Femur (tissue), 1 donor: ENCODE data around the gene FIZ1.
A peak's percentile ranks its signal among the peaks of the same experiment; 100 is the strongest.
"Not testable (repeated sequence)": the region's sequence is repeated elsewhere in the genome, so short reads cannot be mapped to it uniquely, and the experiment has no call there.

Source experiments
- DNase-seq: peaks from one replicate; pipeline ENCODE4 v3.0.0-alpha.2; 2017

Gene FIZ1

DNA sequence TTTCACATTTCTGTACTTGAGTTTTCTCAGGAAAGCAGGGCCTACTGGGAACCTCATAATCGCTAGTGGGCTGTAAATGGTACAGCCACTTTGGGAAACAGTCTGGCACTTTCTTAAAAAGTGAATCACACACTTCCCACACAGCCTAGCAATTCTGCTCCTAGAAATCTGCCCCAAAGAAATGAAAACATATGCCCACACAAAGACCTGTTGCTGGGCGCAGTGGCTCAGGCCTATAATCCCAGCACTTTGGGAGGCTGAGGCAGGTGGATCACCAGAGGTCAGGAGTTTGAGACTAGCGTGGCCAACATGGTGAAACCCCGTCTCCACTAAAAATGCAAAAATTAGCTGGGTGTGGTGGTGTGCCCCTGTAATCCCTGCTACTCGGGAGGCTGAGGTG lies 29.8 kb downstream of the FIZ1 start:
- DNase-seq = not testable (repeated sequence)

DNA sequence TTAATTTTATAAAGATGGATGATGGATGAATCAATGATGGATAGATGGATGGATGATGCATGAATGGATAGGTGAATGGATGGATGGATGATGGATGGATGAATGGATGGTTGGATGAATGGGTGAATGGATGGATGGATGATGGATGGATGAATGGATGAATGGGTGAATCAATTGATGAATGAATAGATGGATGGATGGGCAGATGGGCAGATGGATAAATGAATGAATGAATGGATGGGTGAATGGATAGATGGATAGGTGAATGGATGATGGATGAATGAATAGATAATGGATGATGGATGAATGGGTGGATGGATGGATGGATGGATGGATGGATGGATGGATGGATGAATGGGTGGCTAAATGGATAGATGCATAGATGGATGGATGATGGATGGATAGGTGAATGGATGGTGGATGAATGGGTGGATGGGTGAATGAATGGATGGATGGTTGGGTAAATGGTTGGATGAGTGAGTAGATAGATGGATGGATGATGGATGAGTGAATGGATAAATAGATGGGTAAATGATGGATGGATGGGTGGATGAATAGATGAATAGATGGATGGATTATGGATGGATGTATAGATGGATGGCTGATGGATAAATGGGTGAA lies 31.5 kb downstream of the FIZ1 start:
- no peak for DNase-seq

- no peak for DNase-seq
Measured at GRCh38 chr19:55566823-55567222, 32.5 kb downstream of the FIZ1 start.

DNA sequence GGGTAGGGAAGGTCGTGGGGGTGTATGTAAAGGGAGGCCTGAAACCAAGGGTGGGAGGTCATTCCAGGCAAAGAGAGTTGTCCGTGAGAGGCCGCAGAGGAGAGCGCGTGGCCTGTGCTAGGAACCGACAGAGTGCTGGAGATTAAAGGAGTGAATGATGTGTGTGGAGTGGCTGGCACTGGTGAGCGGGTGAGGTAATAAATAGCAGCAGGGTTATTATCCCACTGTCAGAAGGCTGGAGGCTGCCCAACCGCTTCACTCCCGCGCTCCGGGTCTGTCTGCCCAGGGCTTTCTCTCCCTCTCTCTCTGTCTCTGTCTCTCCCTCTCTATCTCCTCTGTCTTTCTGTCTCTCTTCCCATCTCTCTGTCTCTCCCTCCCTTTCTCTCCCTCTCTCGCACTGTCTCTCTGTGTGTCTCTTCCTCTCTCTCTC lies 36.0 kb downstream of the FIZ1 start:
- DNase-seq = peak; percentile 70

DNA sequence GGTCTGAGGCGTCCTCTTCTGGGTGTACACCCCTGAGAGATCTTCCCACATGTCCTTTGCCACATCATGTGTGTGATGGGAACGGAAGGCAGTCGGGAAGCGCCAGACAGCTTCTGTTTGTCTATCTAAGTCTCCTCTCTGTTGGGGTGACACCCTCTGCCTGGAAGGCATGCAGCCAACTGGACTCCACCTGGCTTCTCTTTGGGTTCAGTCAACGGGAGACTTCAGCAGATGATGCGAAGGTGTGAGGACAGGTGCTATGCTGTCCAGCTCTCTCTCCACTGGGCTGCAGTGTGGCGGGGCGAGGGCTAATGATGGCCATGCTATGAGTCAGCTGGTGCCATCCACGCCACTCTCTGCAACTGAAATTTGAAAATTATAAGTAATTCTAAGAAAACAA lies 39.6 kb downstream of the FIZ1 start:
- DNase-seq = no peak

DNA sequence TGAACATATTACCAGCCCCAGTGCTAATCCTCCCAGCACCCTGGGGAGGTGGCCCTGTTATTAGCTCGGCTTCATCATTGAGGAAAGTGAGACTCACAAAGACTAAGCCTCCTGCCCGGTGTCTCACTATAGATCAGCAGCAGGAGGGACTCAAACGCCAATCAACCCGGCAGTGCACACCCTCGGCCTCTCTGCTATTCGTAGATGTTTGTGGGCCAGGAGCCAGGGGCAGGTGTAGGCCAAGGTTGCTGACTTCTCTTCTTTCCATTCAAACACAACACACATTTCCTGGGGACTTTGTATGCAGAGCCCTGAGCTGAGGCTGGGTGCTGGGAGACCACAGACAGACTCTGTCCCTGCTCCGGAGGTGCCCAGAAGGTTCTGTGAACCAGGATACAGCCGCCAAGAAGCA lies 44.6 kb downstream of the FIZ1 start:
- no peak for DNase-seq

DNA sequence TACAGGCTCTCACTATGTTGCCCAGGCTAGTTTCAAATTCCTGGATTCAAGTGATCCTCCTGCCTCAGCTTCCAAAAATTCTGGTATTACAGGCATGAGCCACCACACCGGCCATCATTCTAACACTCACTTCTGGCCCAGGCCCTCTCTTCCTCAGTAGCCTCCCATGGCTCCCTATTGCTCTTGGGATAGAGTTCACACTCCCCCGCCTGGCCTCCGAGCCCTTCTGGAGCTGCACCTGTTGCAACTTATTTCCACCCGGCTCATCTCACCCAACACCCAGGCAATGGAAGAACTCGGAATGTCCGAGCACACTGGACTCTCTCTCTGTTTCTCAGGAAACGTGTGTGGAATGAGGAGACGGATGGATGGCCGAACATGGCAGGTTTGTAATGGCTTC lies 45.0 kb downstream of the FIZ1 start:
- no peak for DNase-seq

DNA sequence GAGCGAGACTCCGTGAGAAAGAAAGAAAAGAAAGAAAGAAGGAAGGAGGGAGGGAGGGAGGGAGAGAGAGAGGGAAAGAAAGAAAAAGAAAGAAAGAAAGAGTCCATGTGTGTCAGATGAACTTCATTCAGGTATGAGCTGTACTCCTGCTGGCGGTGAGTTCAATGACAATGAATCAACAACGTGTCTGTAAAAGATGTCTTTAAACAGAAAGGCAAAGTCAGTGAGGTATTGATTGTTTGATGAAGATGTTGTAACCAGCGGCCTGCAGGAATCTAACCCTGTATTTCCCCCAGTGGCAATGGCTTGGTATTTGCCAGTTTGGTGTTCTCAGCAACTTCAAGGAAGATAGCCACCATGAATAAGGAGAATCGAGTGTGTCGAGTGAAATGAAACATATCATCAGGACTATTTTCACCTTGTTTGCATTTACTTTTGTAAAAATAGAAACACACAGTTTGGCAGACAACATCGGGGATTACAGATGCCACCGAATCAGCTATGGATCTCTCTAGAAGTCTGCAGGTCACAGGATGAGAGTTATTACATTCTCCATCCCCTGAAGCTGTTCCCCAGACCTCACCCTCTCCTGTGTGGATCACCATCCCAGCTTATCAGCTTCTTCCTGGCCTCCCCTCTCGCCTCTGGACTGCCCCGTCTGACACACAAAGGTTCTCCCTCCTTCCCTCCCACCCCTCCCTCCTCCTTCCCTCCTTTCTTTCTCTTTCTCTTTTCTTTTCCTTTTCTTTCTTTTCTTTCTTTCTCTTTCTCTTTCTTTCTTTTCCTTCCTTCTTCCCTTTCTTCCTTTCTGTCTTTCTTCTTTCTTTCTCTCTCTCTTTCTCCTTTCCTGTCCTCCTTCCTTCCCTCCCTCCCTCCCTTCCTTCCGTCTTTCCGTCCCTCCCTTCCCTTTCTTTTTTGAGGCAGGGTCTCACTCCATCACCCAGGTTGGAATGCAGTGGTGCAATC lies 45.8 kb downstream of the FIZ1 start:
- no peak for DNase-seq

GRCh38 chr19:55552620-55553019 lies 46.7 kb downstream of the FIZ1 start:
- DNase-seq = no peak

GRCh38 chr19:55552206-55552605 lies 47.1 kb downstream of the FIZ1 start:
- no peak for DNase-seq

DNA sequence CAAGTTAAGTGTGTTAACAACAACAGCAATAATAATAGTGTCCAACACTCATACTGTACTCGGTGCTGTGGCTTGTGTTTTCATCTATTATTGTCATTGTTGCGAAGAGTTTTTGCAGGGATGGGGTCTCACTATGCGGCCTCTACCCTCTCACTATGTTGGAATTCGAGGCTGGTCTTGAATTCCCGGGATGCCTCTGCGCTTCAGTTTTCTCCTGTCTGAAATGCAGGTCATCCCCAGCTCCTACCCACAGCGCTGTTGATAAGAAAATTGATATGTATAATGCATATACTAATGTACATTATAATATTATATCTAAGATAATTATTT lies 49.0 kb downstream of the FIZ1 start:
- no peak for DNase-seq

DNA sequence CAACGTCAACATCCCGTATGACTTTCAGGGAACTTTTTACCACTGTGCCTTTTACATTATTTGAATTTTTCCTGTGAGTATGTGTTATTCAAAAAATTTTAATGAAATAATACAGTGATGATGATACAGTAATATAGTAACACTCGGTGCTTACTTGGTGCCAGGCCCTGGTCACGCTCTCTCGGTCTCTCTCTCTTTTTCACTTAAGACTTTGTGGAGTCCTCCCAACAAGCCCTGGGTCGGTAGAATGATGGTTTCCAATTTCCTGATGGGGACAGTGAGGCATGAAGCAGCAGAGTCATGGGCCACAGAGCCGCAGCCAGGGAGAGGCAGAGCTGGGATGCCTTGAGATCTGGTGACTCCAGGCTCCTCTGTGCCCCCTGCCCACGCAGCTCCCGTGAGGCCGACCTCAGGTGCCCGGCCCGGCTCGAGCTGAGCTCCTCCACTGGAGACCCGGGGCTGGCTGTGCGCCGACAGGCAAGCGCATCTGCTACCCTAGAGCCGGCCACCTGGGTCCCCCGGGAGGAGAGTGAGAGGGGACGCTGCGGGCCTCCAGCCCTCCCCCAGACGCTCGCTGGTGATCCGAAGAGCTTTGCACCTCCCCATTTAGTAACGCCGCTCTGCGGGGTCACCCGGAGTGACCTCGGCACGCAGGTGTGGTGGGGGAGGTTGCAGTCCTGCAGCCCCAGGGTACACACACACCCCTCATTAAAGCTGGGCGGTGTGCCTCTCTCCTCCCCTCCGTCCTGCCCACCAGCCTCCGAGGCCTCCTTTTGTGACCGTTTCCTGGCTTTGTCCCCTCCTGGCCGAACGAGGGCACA lies 49.6 kb downstream of the FIZ1 start:
- no peak for DNase-seq

GRCh38 chr19:55546822-55547614 lies 52.3 kb downstream of the FIZ1 start:
- DNase-seq = peak; percentile 65

GRCh38 chr19:55546011-55546410 lies 53.3 kb downstream of the FIZ1 start:
- no peak for DNase-seq

DNA sequence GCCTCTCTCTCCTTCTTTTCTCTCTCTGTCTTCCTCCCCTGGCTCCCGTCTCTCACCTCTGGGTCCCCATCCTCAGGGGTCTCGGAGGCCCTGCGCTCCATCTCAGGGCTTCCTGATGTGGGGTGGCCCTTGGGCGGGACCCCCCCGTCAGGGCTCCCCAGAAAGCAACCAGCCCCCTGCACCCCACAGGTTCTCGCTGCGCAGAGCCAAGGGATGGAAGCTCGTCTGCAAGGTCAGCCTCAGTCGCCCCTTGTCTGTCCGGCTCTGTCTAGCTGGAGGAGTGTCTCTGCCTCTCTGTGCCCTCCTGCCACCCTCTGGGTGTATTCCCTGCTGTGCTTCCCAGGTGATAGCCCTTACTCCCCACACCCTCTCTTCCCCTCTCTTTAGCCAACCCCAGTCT lies 53.9 kb downstream of the FIZ1 start, which contains the start of gene SBK3:
Gene SBK3, minus strand, starts transcription at position 101 of the 400 bp plus-strand sequence. Its CDS starts 0 bp downstream, at position 101.
- DNase-seq = no peak

DNA sequence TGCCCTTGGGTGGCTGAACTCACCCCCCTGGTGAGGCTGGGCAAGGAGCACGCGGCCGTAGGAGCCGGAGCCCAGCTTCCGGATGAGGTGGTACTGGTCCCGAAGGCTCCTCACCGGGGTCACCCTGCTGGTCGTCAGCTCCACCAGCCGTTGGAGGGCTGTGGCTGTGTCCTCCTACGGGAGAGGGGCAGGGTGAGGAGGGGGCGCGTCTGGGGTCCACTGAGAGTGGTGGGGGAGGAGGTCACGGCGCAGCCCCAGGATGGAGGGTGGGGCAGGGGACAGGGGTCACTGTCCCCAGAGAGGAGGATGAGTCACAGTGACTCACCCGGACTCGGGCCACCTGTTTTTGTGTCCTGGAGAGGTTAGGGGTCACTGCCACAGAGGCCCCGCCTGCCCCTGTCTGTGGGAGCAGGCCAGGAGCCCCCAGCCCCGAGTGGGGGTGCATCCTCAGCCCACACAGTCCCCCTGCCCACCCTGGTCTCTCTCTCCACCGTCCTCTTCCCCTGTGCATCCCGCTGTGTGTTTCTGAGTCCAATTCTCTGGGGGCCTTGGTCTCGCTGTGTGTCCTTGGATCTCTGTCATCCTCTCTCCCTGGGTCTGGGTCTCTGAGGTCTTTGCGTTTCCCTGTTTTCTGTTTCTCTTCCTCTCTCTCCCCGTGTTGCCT lies 54.4 kb downstream of the FIZ1 start:
- DNase-seq = no peak

DNA sequence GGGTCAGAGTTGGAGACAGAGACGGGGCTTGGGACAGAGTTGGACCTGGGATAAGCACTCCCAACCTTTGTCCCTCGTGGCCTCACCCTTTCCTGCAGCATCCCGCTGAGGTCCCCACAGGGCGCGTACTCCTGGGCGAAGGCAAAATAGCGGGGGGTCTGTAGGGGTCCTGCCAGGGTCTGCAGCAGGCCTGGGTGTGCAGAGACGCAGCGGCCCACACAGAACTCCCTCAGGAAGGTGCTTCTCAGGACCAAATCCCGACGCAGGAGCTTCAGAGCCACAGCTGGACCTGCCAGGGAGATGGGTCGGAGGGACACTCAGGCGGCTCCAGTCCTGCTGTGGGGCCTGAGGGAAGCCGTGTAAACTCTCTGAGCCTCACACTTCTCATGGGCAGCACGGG lies 55.3 kb downstream of the FIZ1 start:
- DNase-seq = no peak

DNA sequence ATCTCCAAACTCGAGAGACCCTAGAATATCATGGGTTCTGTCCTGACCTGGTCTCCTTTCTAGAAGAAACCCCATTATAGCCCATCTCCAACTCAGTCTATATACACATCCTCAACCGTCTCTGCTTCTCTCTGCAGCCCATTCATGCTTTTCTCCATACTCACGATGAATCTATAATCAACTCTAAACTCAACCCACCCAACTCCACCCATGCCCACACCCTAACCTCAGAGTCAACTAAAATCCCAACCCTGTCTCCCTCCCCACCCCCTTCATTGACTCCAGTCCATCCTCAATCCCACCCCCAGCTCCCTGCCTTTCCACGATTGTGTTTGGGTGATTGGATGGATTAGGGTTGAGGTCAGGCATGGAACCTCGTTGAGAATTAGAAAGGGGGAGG lies 55.8 kb downstream of the FIZ1 start:
- DNase-seq = no peak

DNA sequence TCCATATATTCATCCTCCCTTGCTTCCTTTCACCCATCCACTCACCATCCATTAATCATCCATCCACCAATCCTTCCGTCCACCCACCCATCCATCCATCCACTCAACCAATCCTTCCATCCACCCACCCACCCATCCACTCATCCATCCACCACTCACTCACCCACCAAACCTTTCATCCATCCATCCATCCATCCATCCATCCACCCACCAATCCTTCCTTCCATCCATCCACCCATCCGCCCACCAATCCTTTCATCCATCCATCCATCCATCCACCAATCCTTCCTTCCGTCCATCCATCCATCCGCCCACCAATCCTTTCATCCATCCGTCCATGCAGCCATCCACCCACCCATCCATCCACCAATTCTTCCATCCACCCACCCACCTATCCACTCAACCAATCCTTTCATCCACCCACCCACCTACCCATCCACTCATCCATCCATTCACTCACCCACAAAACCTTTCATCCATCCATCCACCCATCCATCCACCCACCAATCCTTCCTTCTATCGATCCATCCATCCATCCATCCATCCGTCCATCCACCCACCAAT lies 56.9 kb downstream of the FIZ1 start:
- no peak for DNase-seq
